Muscle layer of colon (tissue), 2 donors: ENCODE data around the gene EEPD1.
"Not testable (repeated sequence)": the region's sequence is repeated elsewhere in the genome, so short reads cannot be mapped to it uniquely, and the experiment has no call there.

ENCODE experiments used
- H3K27ac ChIP-seq: one replicate; pipeline ENCODE4 v1.7.0; 2013; ENCODE audit warnings: low read depth, mild to moderate bottlenecking, low read length, moderate library complexity
- H3K27me3 ChIP-seq, 2 donors: one replicate each; pipeline ENCODE4 v1.7.0; 2013; ENCODE audit warnings: low read length in 2 of 2, mild to moderate bottlenecking in 2 of 2; ENCODE audit not compliant: insufficient read depth in 2 of 2, control insufficient read depth in 1 of 2
- H3K36me3 ChIP-seq: one replicate; pipeline ENCODE4 v1.7.0; 2013; ENCODE audit warnings: mild to moderate bottlenecking, low read length; ENCODE audit not compliant: insufficient read depth
- H3K4me1 ChIP-seq: one replicate; pipeline ENCODE4 v1.7.0; 2013; ENCODE audit warnings: mild to moderate bottlenecking, low read length; ENCODE audit not compliant: insufficient read depth
- H3K4me3 ChIP-seq, 2 donors: one replicate each; pipeline ENCODE4 v1.7.0; 2013; ENCODE audit warnings: low read length in 2 of 2, low read depth in 1 of 2, mild to moderate bottlenecking in 1 of 2, moderate library complexity in 1 of 2
- H3K9ac ChIP-seq: one replicate; pipeline ENCODE4 v1.7.0; 2013; ENCODE audit warnings: low read length
- H3K9me3 ChIP-seq: one replicate; pipeline ENCODE4 v1.7.0; 2013; ENCODE audit warnings: mild to moderate bottlenecking, low read length
- donor health status: abdominal sarcoma.
- donor health status: Adenocarcinoma of cecum.

The EEPD1 gene

GRCh38 chr7:36148422-36149065, 4.5 kb upstream of the EEPD1 start:
- H3K27me3 ChIP-seq: no peaks in the 10 kb centered on the region
- H3K9me3 ChIP-seq: no peaks in the 10 kb centered on the region
- no peak overlapping the region for H3K27ac ChIP-seq
- peaks cover 4% of the 10 kb centered on the region for H3K4me1 ChIP-seq
- H3K4me3 ChIP-seq: no peak overlapping the region
- H3K36me3 ChIP-seq: no peaks in the 10 kb centered on the region
- H3K9ac ChIP-seq: no peak overlapping the region

GRCh38 chr7:36149240-36149639, 3.8 kb upstream of the EEPD1 start:
- peaks cover 11% of the 10 kb centered on the region for H3K4me1 ChIP-seq

GRCh38 chr7:36149694-36150452, 3.2 kb upstream of the EEPD1 start:
- H3K4me3 ChIP-seq: no peak overlapping the region
- H3K27me3 ChIP-seq: no peaks in the 10 kb centered on the region
- peaks cover 17% of the 10 kb centered on the region for H3K4me1 ChIP-seq
- H3K27ac ChIP-seq: no peak overlapping the region
- no peaks in the 10 kb centered on the region for H3K36me3 ChIP-seq
- H3K9me3 ChIP-seq: no peaks in the 10 kb centered on the region
- H3K9ac ChIP-seq: no peak overlapping the region

More at GRCh38 chr7:36149240-36149639, 3.8 kb upstream of the EEPD1 start:
- H3K36me3 ChIP-seq, H3K27ac ChIP-seq, H3K4me3 ChIP-seq, H3K27me3 ChIP-seq, H3K9me3 ChIP-seq, H3K9ac ChIP-seq: not testable (repeated sequence)

GRCh38 chr7:36151921-36152755, 916 bp upstream of the EEPD1 start:
- peak overlapping the region in 1 of 2 donors; percentile 63 for H3K4me3 ChIP-seq
- peak overlapping the region; percentile 66 for H3K9ac ChIP-seq
- peaks cover 40% of the 10 kb centered on the region for H3K4me1 ChIP-seq
- H3K36me3 ChIP-seq: no peaks in the 10 kb centered on the region
- H3K9me3 ChIP-seq: no peaks in the 10 kb centered on the region
- no peaks in the 10 kb centered on the region for H3K27me3 ChIP-seq
- H3K27ac ChIP-seq: peak overlapping the region; percentile 60

GRCh38 chr7:36153571-36154097, 580 bp downstream of the EEPD1 start:
- Histone ChIP-seq H3K9me3 (no peaks in the 10 kb centered on the region), H3K27me3 (no peaks in the 10 kb centered on the region), H3K36me3 (no peaks in the 10 kb centered on the region), H3K4me1 (peaks cover 51% of the 10 kb centered on the region), H3K27ac (peak overlapping the region; percentile 79), H3K4me3 (peak overlapping the region; percentile 70 to 85), H3K9ac (peak overlapping the region; percentile 77)

GRCh38 chr7:36154255-36155212, 1.5 kb downstream of the EEPD1 start:
- Histone ChIP-seq H3K27me3 (no peaks in the 10 kb centered on the region), H3K4me1 (peaks cover 56% of the 10 kb centered on the region), H3K9ac (peak overlapping the region; percentile 77), H3K27ac (peak overlapping the region; percentile 79), H3K9me3 (no peaks in the 10 kb centered on the region), H3K36me3 (no peaks in the 10 kb centered on the region), H3K4me3 (peak overlapping the region; percentile 70 to 85)

GRCh38 chr7:36155811-36156361, 2.8 kb downstream of the EEPD1 start:
- no peaks in the 10 kb centered on the region for H3K9me3 ChIP-seq
- H3K9ac ChIP-seq: peak overlapping the region; percentile 46
- no peaks in the 10 kb centered on the region for H3K36me3 ChIP-seq
- peak overlapping the region; percentile 9 for H3K27ac ChIP-seq
- H3K4me1 ChIP-seq: peaks cover 65% of the 10 kb centered on the region
- H3K4me3 ChIP-seq: peak overlapping the region; percentile 70 to 85
- no peaks in the 10 kb centered on the region for H3K27me3 ChIP-seq

GRCh38 chr7:36157527-36158320, 4.7 kb downstream of the EEPD1 start:
- Histone ChIP-seq H3K4me3 (no peak overlapping the region), H3K27ac (no peak overlapping the region), H3K9ac (no peak overlapping the region), H3K4me1 (peaks cover 60% of the 10 kb centered on the region), H3K36me3 (no peaks in the 10 kb centered on the region), H3K27me3 (no peaks in the 10 kb centered on the region), H3K9me3 (no peaks in the 10 kb centered on the region)

- Histone ChIP-seq H3K4me1 (peaks cover 64% of the 10 kb centered on the region), H3K4me3 (no peak overlapping the region), H3K27ac (no peak overlapping the region), H3K36me3 (no peaks in the 10 kb centered on the region), H3K9me3 (no peaks in the 10 kb centered on the region), H3K9ac (no peak overlapping the region), H3K27me3 (no peaks in the 10 kb centered on the region)
These were observed 5.2 kb downstream of the EEPD1 start for GRCh38 chr7:36158321-36158605.

- no peak overlapping the region for H3K27ac ChIP-seq
These were observed 6.6 kb downstream of the EEPD1 start for GRCh38 chr7:36159618-36160017.

More at GRCh38 chr7:36159618-36160017, 6.6 kb downstream of the EEPD1 start:
- no peak overlapping the region for H3K4me3 ChIP-seq
- H3K4me1 ChIP-seq: peaks cover 60% of the 10 kb centered on the region
- H3K36me3 ChIP-seq: no peaks in the 10 kb centered on the region
- no peaks in the 10 kb centered on the region for H3K27me3 ChIP-seq
- H3K9ac ChIP-seq: no peak overlapping the region
- H3K9me3 ChIP-seq: no peaks in the 10 kb centered on the region
